PC-9 (cell line): ENCODE data around the gene MTFMT.

Source experiments
- CTCF ChIP-seq: fragments of 200-600 bp; sonication (generic); conservative IDR thresholded peaks from 2 replicates; pipeline ENCODE4 v1.6.1; 2017; ENCODE audit warnings: mixed run types, antibody characterized with exemption, mild to moderate bottlenecking, moderate library complexity
- EZH2 ChIP-seq: fragments of 200-600 bp; sonication (generic); IDR thresholded peaks from 2 replicates; pipeline ENCODE4 v1.8.0; 2017; ENCODE audit warnings: antibody characterized with exemption, low read depth

- TF ChIP-seq CTCF, result no peak
- TF ChIP-seq EZH2, result no peak
Measured at GRCh38 chr15:65056106-65056505, 26.7 kb upstream of the MTFMT start.
